Astrocyte (in vitro differentiated cells and primary cell): Measurements from ENCODE around the gene DLX3. TPM values are rescaled to one million over a fixed set of nuclear protein-coding genes. Genes with fewer than 3 reads are reported as not detected.
A peak's percentile ranks its signal among the peaks of the same experiment; 100 is the strongest.
"Not testable (repeated sequence)": the region's sequence is repeated elsewhere in the genome, so short reads cannot be mapped to it uniquely, and the experiment has no call there.

Experiments used
- DNase-seq: peaks from one replicate; pipeline ENCODE4 v3.0.0-alpha.2; 2010; ENCODE audit warnings: low read depth
- FAIRE-seq: peaks from 2 replicates; lab custom pipeline; 2011; peaks lifted over from hg19 to GRCh38; lab: Jason Lieb, UNC
- H2AFZ ChIP-seq: 2 replicates; pipeline ENCODE4 v1.6.0; 2012; ENCODE audit warnings: low read depth, low read length, inconsistent platforms
- H3K27ac ChIP-seq: 2 replicates; pipeline ENCODE4 v1.5.1; 2011; ENCODE audit warnings: low read depth, low read length, inconsistent platforms
- H3K27me3 ChIP-seq: 2 replicates; pipeline ENCODE4 v1.6.0; 2011; ENCODE audit warnings: low read length, inconsistent platforms; ENCODE audit not compliant: insufficient read depth
- H3K36me3 ChIP-seq: 2 replicates; pipeline ENCODE4 v1.5.1; 2011; ENCODE audit warnings: low read length, inconsistent platforms; ENCODE audit not compliant: insufficient read depth
- H3K4me1 ChIP-seq: 2 replicates; pipeline ENCODE4 v1.5.1; 2011; ENCODE audit warnings: low read length, inconsistent platforms; ENCODE audit not compliant: insufficient read depth
- H3K4me2 ChIP-seq: 2 replicates; pipeline ENCODE4 v1.6.0; 2012; ENCODE audit warnings: low read length, inconsistent platforms
- H3K4me3 ChIP-seq: 2 replicates; pipeline ENCODE4 v1.5.1; 2011; ENCODE audit warnings: low read depth, mild to moderate bottlenecking, low read length, inconsistent platforms; ENCODE audit not compliant: insufficient read depth
- H3K79me2 ChIP-seq: 2 replicates; pipeline ENCODE4 v1.6.0; 2012; ENCODE audit warnings: mild to moderate bottlenecking, low read length, inconsistent platforms; ENCODE audit not compliant: insufficient read depth
- H3K9ac ChIP-seq: 2 replicates; pipeline ENCODE4 v1.6.0; 2012; ENCODE audit warnings: mild to moderate bottlenecking, low read length, inconsistent platforms
- H3K9me3 ChIP-seq: 2 replicates; pipeline ENCODE4 v1.5.1; 2012; ENCODE audit warnings: low read depth, mild to moderate bottlenecking, low read length, inconsistent platforms; ENCODE audit not compliant: insufficient read depth
- H4K20me1 ChIP-seq: 2 replicates; pipeline ENCODE4 v1.6.0; 2012; ENCODE audit warnings: low read length, inconsistent platforms; ENCODE audit not compliant: insufficient read depth
- H3K27ac Mint-ChIP-seq: one replicate; pipeline ENCODE4 v1.8.0; 2021; ENCODE audit warnings: mild to moderate bottlenecking, mixed read lengths; ENCODE audit not compliant: unreplicated experiment
- H3K27me3 Mint-ChIP-seq: one replicate; pipeline ENCODE4 v1.8.0; 2021; ENCODE audit warnings: low read depth, mixed read lengths; ENCODE audit not compliant: unreplicated experiment
- H3K36me3 Mint-ChIP-seq: one replicate; pipeline ENCODE4 v1.8.0; 2021; ENCODE audit warnings: low read depth, mixed read lengths; ENCODE audit not compliant: unreplicated experiment
- H3K4me1 Mint-ChIP-seq: one replicate; pipeline ENCODE4 v1.8.0; 2021; ENCODE audit warnings: low read depth, mixed read lengths; ENCODE audit not compliant: unreplicated experiment
- H3K4me3 Mint-ChIP-seq: one replicate; pipeline ENCODE4 v1.8.0; 2021; ENCODE audit warnings: mild to moderate bottlenecking, moderate library complexity, mixed read lengths; ENCODE audit not compliant: unreplicated experiment
- H3K9me3 Mint-ChIP-seq: one replicate; pipeline ENCODE4 v1.8.0; 2021; ENCODE audit warnings: mild to moderate bottlenecking, mixed read lengths; ENCODE audit not compliant: unreplicated experiment
- CTCF ChIP-seq: IDR thresholded peaks from 2 replicates; pipeline ENCODE4 v1.5.1; 2011; ENCODE audit warnings: low read depth, mild to moderate bottlenecking, inconsistent platforms, low read length, moderate library complexity; ENCODE audit not compliant: insufficient read depth
- EZH2 ChIP-seq: IDR thresholded peaks from 2 replicates; pipeline ENCODE4 v1.6.1; 2012; ENCODE audit warnings: mild to moderate bottlenecking, low read length, inconsistent platforms; ENCODE audit not compliant: insufficient read depth
- total RNA-seq: library from RNA; stranded (reverse); gene quantifications from 2 replicates; pipeline ENCODE4 v1.2.1, GENCODE V29; 2021

The DLX3 gene
- total RNA-seq, 1 donor from 2014 or later, result 1.00 TPM

- Mint-ChIP-seq H3K27ac (no peak overlapping the region), H3K36me3 (no peaks in the 10 kb centered on the region), H3K27me3 (no peaks in the 10 kb centered on the region), H3K9me3 (no peaks in the 10 kb centered on the region), H3K4me3 (no peak overlapping the region), H3K4me1 (peaks cover 38% of the 10 kb centered on the region)
- no peak overlapping the region for H3K4me3 ChIP-seq
- peaks cover 32% of the 10 kb centered on the region for H3K4me1 ChIP-seq
- peak overlapping the region; percentile 33 for H2AFZ ChIP-seq
- no peaks in the 10 kb centered on the region for H3K9me3 ChIP-seq
- peak overlapping the region; percentile 30 for H3K4me2 ChIP-seq
- no peak for TF ChIP-seq CTCF
- TF ChIP-seq EZH2, result no peak
- no peaks in the 10 kb centered on the region for H4K20me1 ChIP-seq
- FAIRE-seq (no peak), DNase-seq (peak; percentile 50)
- H3K36me3 ChIP-seq, result no peaks in the 10 kb centered on the region
- no peak overlapping the region for H3K27ac ChIP-seq
- no peak overlapping the region for H3K9ac ChIP-seq
- H3K27me3 ChIP-seq, result no peaks in the 10 kb centered on the region
- no peaks in the 10 kb centered on the region for H3K79me2 ChIP-seq
These were observed 48.5 kb upstream of the DLX3 start for GRCh38 chr17:50043290-50044148.

- Mint-ChIP-seq H3K27ac (no peak overlapping the region), H3K27me3 (peaks cover 2% of the 10 kb centered on the region), H3K4me1 (peaks cover 28% of the 10 kb centered on the region), H3K4me3 (no peak overlapping the region), H3K9me3 (no peaks in the 10 kb centered on the region), H3K36me3 (no peaks in the 10 kb centered on the region)
- no peak for DNase-seq
- Histone ChIP-seq H3K4me1 (peaks cover 27% of the 10 kb centered on the region), H3K9me3 (no peaks in the 10 kb centered on the region), H3K79me2 (no peaks in the 10 kb centered on the region), H3K27ac (no peak overlapping the region), H2AFZ (no peak overlapping the region), H3K4me3 (no peak overlapping the region), H3K9ac (no peak overlapping the region), H3K27me3 (no peaks in the 10 kb centered on the region), H3K4me2 (no peak overlapping the region), H3K36me3 (no peaks in the 10 kb centered on the region), H4K20me1 (no peaks in the 10 kb centered on the region)
- no peak for FAIRE-seq
- TF ChIP-seq CTCF (no peak), EZH2 (no peak)
These were observed 47.2 kb upstream of the DLX3 start for GRCh38 chr17:50042211-50042610.

GRCh38 chr17:50040496-50040895 lies 45.5 kb upstream of the DLX3 start:
- H3K4me2 ChIP-seq, H3K4me3 Mint-ChIP-seq, H3K27ac ChIP-seq, H3K9ac ChIP-seq, H3K27ac Mint-ChIP-seq, H3K27me3 Mint-ChIP-seq, DNase-seq, H3K4me3 ChIP-seq, H4K20me1 ChIP-seq, H3K36me3 ChIP-seq, H3K9me3 ChIP-seq, H3K36me3 Mint-ChIP-seq, FAIRE-seq, H3K9me3 Mint-ChIP-seq, H3K79me2 ChIP-seq, H2AFZ ChIP-seq, H3K27me3 ChIP-seq: not testable (repeated sequence)
- H3K4me1 Mint-ChIP-seq, result peaks cover 23% of the 10 kb centered on the region
- H3K4me1 ChIP-seq, result peaks cover 27% of the 10 kb centered on the region
